Upper lobe of right lung (tissue), 1 donor: ENCODE results near the gene SPATA46. TPM values are rescaled to one million over a fixed set of nuclear protein-coding genes. Genes with fewer than 3 reads are reported as not detected.
A peak's percentile ranks its signal among the peaks of the same experiment; 100 is the strongest.

Experiments
- ATAC-seq: fragments of 200-7000 bp; cut with Tn5 transposase; one replicate; pipeline ENCODE4 v1.9.1; 2020; ENCODE audit warnings: mild to moderate bottlenecking, moderate library complexity
- DNase-seq: peaks from one replicate; pipeline ENCODE4 v3.0.0-alpha.2; 2020
- H3K27ac ChIP-seq: fragments of 200-600 bp; one replicate; pipeline ENCODE4 v1.8.0; 2022
- H3K27me3 ChIP-seq: fragments of 200-600 bp; one replicate; pipeline ENCODE4 v1.8.0; 2022; ENCODE audit warnings: mild to moderate bottlenecking
- H3K36me3 ChIP-seq: fragments of 200-600 bp; one replicate; pipeline ENCODE4 v1.8.0; 2022
- H3K4me1 ChIP-seq: fragments of 200-600 bp; one replicate; pipeline ENCODE4 v1.8.0; 2022
- H3K4me3 ChIP-seq: fragments of 200-600 bp; one replicate; pipeline ENCODE4 v1.8.0; 2022; ENCODE audit warnings: mild to moderate bottlenecking
- H3K9me3 ChIP-seq: fragments of 200-600 bp; one replicate; pipeline ENCODE4 v1.8.0; 2022
- intact Hi-C: fragments of 100-400 bp; cut with DNase I; formaldehyde crosslinking; loops from one replicate; pipeline ENCODE4 v1.11.0; 2022
- total RNA-seq: library from RNA; stranded (reverse); fragmentation: NEBNext Ultra II Directional; extraction: Animal tissue kit (Norgen Biotek cat#: 25700); gene quantifications from one replicate; pipeline ENCODE4 v1.2.1, GENCODE V29; 2021
- TF ChIP-seq, protein P1 (sequence below): fragments of 200-600 bp; IDR thresholded peaks from one replicate; pipeline ENCODE4 v1.8.0; 2022; ENCODE audit warnings: antibody characterized with exemption
- donor health status: DM: no; HTN: yes; CAD: no; lungs with severe emphysema.

SPATA46 gene
- total RNA-seq, 1 donor from 2014 or later = not detected

DNA sequence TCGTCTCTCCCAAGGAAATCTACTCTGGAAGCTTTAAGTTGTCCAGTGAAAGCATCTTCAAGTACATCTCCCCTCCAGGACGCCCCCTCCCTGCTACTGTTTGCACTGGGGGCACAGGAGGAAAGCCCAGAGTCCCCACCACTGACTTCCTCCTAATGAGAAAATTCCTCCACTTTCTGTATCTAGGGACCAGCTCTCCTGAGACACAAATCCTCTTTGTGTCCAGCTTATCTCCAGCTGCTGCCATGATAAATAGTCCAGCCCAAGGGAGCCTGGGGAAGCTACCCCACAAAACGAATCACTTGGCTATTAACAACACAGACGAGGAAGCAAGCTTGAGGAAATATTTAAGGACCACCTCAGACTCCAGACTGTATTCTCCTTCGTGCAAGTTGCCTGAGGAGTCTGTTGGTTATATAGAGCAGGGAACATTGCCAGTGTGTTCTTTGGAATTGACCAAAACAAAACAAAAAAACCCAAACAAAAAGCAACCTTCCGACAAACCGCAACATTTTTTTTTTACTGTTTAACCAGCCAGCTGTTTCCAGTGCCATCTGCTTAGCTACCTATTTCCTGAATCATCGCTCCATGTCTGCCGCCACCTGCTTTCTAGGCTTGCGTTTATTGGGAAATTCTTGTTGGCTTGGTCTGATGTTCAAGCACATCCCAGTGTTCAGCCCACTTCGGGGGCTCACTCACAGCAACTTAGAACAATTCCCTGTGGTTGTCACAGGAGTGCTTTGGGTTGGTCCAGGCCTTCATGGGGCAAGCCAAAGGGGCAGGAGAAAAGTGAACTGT is 12.6 kb upstream of the SPATA46 start:
- H3K4me1 ChIP-seq = no peaks in the 10 kb centered on the region
- H3K36me3 ChIP-seq = no peaks in the 10 kb centered on the region
- intact Hi-C loops = loop anchor here (10.0 kb wide), 1 partner anchor 334 kb away; no protein-coding TSS in a partner anchor
- no peaks in the 10 kb centered on the region for H3K9me3 ChIP-seq
- ATAC-seq (no peak), DNase-seq (no peak)
- no peak overlapping the region for H3K4me3 ChIP-seq
- TF ChIP-seq, protein P1, sequence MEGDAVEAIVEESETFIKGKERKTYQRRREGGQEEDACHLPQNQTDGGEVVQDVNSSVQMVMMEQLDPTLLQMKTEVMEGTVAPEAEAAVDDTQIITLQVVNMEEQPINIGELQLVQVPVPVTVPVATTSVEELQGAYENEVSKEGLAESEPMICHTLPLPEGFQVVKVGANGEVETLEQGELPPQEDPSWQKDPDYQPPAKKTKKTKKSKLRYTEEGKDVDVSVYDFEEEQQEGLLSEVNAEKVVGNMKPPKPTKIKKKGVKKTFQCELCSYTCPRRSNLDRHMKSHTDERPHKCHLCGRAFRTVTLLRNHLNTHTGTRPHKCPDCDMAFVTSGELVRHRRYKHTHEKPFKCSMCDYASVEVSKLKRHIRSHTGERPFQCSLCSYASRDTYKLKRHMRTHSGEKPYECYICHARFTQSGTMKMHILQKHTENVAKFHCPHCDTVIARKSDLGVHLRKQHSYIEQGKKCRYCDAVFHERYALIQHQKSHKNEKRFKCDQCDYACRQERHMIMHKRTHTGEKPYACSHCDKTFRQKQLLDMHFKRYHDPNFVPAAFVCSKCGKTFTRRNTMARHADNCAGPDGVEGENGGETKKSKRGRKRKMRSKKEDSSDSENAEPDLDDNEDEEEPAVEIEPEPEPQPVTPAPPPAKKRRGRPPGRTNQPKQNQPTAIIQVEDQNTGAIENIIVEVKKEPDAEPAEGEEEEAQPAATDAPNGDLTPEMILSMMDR = no peak
- H3K27ac ChIP-seq = no peak overlapping the region
- no peaks in the 10 kb centered on the region for H3K27me3 ChIP-seq

DNA sequence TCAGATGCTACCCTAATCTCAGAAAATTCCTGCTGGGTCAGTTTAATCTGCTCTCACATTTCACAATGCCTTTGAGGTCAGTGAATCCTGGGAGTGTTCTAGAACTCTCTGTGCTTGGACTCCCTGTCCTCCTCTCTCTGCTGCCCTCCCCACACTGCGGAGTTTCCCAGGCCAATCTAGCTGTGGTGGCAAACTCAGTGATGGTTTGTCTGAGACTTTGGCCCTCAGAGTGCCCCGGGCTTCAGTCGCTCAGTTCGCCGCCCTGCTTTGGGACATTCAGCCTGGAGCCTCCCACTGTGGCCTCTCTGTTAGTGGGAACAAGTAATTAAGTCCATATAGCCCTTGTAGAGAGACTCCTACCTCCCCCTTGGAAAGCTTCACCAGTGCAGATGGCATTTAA is 12.0 kb upstream of the SPATA46 start:
- no peaks in the 10 kb centered on the region for H3K4me1 ChIP-seq
- no peak overlapping the region for H3K27ac ChIP-seq
- ATAC-seq = peak; percentile 28
- H3K36me3 ChIP-seq = no peaks in the 10 kb centered on the region
- no peaks in the 10 kb centered on the region for H3K9me3 ChIP-seq
- intact Hi-C loops = loop anchor here (10.0 kb wide), 1 partner anchor 334 kb away; no protein-coding TSS in a partner anchor
- H3K27me3 ChIP-seq = no peaks in the 10 kb centered on the region
- DNase-seq = no peak
- no peak overlapping the region for H3K4me3 ChIP-seq
- TF ChIP-seq, protein P1 = no peak

DNA sequence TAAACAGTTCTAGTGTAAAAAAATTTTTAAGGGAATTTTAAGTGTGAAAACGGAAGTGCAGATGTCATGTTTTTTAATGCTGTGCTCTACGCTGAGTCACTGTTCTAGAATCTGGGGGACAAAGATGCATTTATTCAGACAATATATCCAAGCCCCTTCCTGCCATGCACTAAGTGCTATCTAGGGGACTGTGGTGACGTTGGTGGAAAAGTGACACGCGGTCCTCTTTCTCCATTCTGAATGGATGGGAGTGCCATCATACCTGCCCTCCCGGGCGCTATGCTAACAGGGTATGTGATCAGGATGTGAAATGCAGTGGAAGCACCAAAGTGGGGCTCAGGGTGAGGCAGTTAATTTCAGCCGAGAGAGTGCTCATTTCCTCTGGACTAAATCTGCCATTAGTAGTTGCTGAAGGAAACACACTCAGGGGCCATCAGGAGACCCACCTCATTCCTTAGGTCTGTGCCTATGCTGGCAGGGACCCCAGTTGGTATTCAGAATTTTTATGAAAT is 11.5 kb upstream of the SPATA46 start:
- TF ChIP-seq, protein P1 = no peak
- no peaks in the 10 kb centered on the region for H3K4me1 ChIP-seq
- DNase-seq (no peak), ATAC-seq (no peak)
- intact Hi-C loops = loop anchor here (10.0 kb wide), 1 partner anchor 333 kb away; no protein-coding TSS in a partner anchor
- no peak overlapping the region for H3K4me3 ChIP-seq
- H3K9me3 ChIP-seq = no peaks in the 10 kb centered on the region
- H3K27ac ChIP-seq = no peak overlapping the region
- no peaks in the 10 kb centered on the region for H3K36me3 ChIP-seq
- H3K27me3 ChIP-seq = no peaks in the 10 kb centered on the region

DNA sequence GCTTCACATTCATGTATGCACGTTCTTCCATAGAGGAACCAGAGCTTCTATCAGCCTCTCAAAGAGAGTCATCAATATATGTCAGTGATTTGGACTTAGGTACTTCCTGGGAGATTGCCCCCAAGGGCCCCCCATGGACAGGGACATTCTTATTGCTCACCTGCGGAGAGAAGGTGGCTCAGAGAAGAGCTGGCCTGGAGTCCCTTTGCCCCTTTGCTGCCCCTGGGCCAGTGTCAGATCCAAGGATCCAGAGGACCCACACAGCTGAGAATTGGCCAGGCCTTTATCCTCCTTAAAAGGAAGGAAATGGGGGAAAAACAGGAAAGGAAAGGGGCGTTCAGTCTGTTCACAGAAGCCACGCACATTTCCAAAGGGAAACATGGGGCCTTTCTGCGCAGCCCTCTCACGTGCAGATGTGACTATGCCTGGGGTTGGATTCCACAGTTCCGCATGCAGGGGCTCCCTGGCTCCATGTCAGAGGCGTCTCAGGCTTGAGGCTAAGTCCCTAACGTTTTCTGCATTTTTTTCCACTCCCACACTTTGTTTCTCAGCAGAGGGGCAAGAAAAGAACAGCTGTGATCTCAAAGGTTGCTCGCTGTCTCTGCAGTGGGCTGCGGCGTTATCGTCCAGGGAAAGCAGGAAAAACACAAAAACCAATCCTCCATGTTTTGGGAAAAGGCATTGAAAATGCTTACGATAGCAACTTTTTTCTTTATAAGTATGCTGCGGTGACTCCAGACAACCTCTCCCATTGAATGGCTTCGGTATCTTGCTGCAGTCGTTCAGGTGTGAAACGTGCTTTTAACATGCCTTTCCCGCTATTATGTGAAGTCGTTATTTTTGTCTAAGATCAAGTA is 10.8 kb upstream of the SPATA46 start:
- H3K9me3 ChIP-seq = no peaks in the 10 kb centered on the region
- TF ChIP-seq, protein P1 = no peak

DNA sequence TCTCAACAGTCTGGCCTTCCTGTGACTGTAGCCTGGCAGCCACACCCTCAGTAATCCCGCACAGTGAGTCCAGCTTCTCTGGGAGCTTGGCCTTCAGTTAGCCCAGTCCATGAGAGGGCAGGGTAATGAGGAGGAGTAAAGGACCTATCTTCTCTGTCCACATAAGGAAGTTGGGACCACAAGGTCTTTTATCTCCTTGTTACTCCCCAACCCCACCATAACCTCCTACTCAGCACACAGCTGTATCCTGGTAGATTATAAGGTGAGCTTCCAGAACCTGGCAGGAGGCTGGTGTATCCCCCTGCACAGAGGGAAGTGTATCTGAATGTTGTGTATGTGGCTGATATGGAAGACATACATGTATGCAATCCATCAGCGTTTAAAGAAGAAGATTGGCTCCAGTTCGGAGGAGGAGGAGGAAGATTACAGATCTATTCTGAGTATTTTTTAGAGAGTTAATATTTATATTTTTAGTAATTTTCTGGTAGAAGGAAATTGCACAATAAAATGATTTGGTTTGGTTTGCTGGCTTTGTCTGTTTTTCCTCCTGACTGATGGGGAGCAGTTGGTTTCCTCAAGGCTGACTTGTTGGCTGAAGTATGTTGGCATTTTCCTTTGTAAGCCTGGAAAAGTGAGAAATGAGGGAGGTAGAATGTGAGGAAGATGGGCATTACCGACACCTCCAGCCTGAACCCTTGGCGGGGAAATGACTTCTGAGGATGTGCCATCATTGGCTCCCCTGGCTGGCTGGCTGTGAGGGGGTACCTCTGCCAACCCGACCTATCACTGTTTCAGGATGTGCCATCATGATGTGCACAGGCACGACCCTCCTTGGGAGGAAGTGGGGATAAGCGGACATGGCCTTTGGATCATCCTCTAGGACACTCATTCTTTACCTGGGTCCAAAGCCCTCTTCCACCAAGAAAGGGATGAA is 9.9 kb upstream of the SPATA46 start:
- intact Hi-C loops = loop anchor here (10.0 kb wide), 1 partner anchor 332 kb away; no protein-coding TSS in a partner anchor
- Histone ChIP-seq H3K27me3 (no peaks in the 10 kb centered on the region), H3K36me3 (no peaks in the 10 kb centered on the region), H3K4me3 (no peak overlapping the region), H3K27ac (no peak overlapping the region), H3K4me1 (no peaks in the 10 kb centered on the region), H3K9me3 (no peaks in the 10 kb centered on the region)
- no peak for ATAC-seq
- no peak for DNase-seq
- TF ChIP-seq, protein P1 = no peak

More for the DNA sequence above, 10.8 kb upstream of the SPATA46 start:
- DNase-seq = no peak
- ATAC-seq = no peak
- Histone ChIP-seq H3K27me3 (no peaks in the 10 kb centered on the region), H3K27ac (no peak overlapping the region), H3K4me3 (no peak overlapping the region), H3K4me1 (no peaks in the 10 kb centered on the region), H3K36me3 (no peaks in the 10 kb centered on the region)
- intact Hi-C loops = loop anchor here (10.0 kb wide), 1 partner anchor 333 kb away; no protein-coding TSS in a partner anchor
